HG02678 (cell line): ENCODE results near the gene C1QTNF5.
"Not testable (repeated sequence)": the region's sequence is repeated elsewhere in the genome, so short reads cannot be mapped to it uniquely, and the experiment has no call there.

Experiments used
- ATAC-seq: cut with Tn5 transposase; IDR thresholded peaks from one replicate; pipeline ENCODE4 v1.9.1; 2021; ENCODE audit warnings: mild to moderate bottlenecking, moderate library complexity; ENCODE audit not compliant: unreplicated experiment

Gene C1QTNF5

GRCh38 chr11:119340335-119341221, at the start of gene C1QTNF5:
TSS of gene C1QTNF5 (minus strand) at chr11:119340883. CDS start at chr11:119340397, 486 bp downstream.
- ATAC-seq = no peak

GRCh38 chr11:119389611-119390254, 49.0 kb upstream of the C1QTNF5 start:
- ATAC-seq = no peak

GRCh38 chr11:119388103-119388502, 47.4 kb upstream of the C1QTNF5 start:
- no peak for ATAC-seq

GRCh38 chr11:119384332-119384731, 43.6 kb upstream of the C1QTNF5 start:
- ATAC-seq = no peak

DNA sequence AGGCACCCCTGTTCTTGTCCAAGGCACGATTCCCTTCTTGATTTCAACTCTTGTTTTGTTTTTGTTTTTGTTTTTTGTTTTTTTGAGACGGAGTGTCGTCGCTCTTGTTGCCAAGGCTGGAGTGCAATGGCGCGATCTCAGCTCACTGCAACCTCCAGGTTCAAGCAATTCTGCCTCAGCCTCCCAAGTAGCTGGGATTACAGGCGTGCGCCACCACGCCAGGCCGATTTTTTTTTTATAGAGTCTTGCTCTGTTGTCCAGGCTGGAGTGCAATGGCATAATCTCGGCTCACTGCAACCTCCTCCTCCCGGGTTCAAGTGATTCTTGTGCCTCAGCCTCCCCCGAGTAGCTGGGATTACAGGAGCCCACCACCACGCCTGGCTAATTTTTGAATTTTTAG, 41.8 kb upstream of the C1QTNF5 start:
- ATAC-seq = not testable (repeated sequence)

- ATAC-seq = no peak
These were observed 41.4 kb upstream of the C1QTNF5 start for GRCh38 chr11:119382101-119382500.

- ATAC-seq = peak; percentile 99
These were observed 40.7 kb upstream of the C1QTNF5 start, which contains the start of gene USP2 for GRCh38 chr11:119381181-119381988. TSS of gene USP2 (minus strand) at chr11:119381690. CDS start at chr11:119373480, 8,210 bp downstream.

- no peak for ATAC-seq
These were observed 40.1 kb upstream of the C1QTNF5 start for GRCh38 chr11:119380827-119381180.

DNA sequence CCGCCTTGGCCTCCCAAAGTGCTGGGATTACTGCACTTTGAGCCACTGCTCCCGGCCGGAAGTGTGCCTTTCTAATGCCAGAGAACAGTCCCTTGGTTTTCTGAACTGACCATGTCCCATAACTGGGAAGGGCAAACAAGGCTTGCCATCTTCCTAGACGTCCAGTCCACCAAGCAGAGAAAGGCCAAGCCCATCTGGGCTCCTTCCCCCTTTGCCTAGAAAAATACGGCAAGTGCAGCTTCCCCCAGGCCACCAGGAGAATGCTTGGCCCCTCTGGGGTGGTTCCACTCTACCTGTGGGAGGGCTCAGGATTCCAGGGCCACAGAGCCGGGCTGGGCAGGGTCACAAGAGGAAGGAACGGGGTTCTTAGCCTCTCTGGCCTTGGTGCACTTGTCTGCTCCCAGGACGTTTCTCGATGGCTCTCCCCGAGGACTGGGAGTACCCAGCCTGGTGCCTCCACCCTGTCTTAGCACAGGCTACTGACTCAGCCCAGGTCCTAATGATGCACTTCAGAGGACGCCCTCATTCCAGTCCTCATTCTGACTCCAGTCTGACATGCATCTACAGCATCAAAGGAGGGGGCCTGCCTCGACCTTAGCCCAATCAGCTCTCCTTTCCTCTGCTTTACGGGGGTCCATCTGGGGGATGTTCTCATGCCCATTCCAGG, 39.6 kb upstream of the C1QTNF5 start:
- ATAC-seq = no peak

DNA sequence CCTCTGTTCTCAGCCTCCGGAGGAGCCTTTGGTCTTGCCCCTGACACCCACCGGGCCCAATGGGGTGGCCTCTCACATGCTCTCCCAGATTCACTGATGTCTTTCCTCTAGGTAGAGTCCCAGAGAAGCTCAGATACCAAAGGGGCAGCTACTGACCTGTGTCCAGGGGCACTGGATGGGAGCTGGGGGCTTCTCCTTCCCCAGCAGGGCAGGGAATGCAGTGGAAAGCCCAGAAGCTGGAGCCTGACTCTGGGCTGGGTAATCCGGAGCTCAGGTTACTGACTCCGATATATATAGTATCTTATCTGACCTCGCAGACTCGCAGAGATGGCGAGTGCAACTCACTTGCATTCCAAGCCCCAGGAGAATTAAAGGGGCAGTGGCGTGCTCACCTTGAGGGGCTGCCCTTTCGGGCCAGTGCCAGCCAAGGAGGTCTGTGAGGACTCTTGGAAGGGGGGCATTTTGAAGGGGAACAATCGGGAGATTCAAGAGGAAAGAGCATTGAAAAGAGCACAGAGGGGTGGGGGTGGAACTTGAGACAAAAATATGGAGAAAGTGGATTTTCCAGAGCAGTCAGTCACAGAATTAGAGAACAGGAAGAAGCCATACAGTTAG, 38.3 kb upstream of the C1QTNF5 start:
- no peak for ATAC-seq

DNA sequence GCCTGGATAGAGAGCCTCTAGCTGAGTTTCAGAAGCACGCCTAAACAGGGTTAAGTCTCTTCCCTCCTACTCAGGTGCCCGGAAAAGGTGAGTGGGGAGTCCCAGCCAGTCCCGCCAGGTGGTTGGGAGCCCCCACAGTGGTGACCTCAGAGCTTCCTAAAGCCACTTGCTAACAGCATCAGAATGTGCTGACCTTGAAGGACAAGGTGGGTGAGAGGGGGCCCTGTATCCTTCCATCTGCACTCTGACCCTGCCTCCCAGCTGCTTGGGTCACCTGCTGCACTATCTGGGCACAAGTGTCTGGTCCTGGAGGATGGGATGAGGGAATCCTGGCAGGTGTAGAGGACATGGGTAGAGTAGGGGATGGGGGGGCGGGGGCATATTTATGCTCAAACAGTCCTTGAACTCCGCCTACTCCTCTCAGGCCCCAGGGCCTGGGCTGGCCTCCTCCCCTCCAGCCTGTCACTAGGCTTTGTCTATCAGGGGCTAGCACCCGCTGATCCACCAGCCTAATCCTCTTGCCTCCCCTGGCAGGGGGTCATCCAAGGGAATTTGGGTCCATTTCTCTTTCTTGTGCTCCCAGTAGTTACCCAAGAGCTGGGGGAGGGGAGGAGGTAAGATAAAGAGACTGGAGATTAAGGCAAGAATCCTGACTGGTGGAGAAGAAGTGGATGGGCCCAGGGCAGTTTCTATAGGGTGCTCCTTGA, 37.4 kb upstream of the C1QTNF5 start:
- no peak for ATAC-seq

DNA sequence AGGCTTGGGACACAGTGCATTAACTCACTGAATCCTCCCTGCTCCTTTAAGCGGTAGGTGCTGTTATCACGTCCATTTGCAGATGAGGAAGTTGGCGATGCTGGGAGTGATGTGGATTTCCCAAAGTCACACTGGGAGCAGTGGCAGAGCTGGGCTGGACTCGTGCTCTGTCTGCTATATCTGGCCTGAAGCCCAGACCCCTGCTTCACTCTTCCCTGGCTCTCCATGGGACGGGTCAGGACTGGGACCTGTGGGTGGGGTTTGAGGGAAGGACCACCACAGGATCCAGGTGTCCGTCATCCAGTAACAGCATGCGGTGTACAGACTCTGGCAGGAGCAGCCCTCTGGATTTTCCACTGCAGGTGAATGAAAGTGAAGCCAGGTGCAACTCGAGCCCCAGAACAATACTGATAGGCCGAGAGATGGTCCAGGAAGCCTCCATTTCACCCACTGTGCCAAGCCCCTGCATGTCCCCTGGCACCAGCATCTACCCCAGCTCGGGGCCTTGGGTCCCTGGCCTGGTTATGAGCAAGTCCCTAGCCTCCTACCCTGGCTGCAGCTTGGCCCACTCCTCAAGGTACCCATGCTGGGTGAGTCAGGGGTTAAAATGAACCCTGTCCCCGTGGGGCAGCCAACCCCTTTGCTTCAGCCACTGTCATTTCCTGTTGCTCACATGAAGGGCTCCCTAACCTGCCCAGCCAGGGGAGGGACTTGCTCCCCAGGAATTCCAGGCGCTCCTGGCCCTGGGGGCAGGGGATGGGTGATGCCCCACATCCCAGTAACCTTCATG, 36.6 kb upstream of the C1QTNF5 start:
- no peak for ATAC-seq

- ATAC-seq = no peak
These were observed 35.6 kb upstream of the C1QTNF5 start for GRCh38 chr11:119376197-119376847.

- no peak for ATAC-seq
These were observed 34.9 kb upstream of the C1QTNF5 start for GRCh38 chr11:119375337-119376196.

DNA sequence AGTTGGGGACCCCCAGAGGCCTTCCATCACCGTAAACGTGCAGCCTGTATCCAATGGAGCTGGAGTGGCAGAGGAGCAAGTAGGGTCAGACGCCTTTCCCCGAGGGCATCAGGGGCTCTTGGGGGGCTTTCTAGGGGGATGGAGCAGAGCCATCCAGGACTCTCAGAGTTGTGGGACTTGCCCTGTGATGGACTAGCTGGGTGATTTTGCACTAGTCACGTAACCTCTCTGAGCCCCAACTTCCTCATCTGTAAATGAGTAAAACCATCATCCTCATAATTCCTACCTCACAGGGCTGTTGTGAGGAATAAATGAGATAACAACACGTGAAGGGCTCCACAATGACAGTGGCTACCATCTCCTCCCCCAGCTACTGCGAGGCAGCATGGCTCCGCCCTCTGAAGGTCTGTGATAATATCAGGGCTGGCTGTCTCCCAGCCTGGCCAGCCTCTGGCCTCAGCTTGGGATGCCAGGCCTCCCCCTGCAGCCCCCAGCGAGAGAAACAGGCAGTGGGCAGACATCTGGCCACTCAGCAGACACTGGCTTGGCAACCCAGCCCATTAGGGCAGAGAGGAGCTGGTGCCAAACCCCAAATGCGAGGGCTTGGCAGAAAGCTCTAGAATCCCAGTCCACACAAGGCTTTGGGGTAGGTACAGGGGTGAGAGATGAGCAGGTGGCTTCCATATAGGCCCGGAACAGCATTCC, 34.1 kb upstream of the C1QTNF5 start:
- ATAC-seq = no peak

GRCh38 chr11:119373921-119374631, 33.4 kb upstream of the C1QTNF5 start:
- no peak for ATAC-seq
